Naive thymus-derived CD4-positive, alpha-beta T cell (primary cell): ENCODE measurements around the gene WWP2. TPM values are rescaled to one million over a fixed set of nuclear protein-coding genes. Genes with fewer than 3 reads are reported as not detected.

ENCODE experiments used
- ATAC-seq: fragments of 150-1000 bp; cut with Tn5 transposase; 2 replicates; pipeline ENCODE4 v1.10.0; 2021; ENCODE audit warnings: mild to moderate bottlenecking, moderate library complexity
- CTCF ChIA-PET: fragments of 350-600 bp; sonication (Branson Sonifier 250); formaldehyde crosslinking; loops from one replicate; lab custom pipeline; 2021; ENCODE audit warnings: antibody characterized with exemption; lab: Charles Lee
- POLR2A ChIA-PET: fragments of 350-600 bp; sonication (Branson Sonifier 250); formaldehyde crosslinking; loops from one replicate; lab custom pipeline; 2021; ENCODE audit warnings: antibody characterized with exemption, inconsistent platforms; lab: Charles Lee
- DNase-seq, 9 donors: peaks; one replicate each; pipeline versions ENCODE4 v3.0.0 to v3.0.0-alpha.2; 2020 to 2022; ENCODE audit warnings: mixed read lengths in 1 of 9
- H3K27ac ChIP-seq: one replicate; pipeline ENCODE4 v1.7.0; 2013; ENCODE audit warnings: mild to moderate bottlenecking, low read depth, low read length, moderate library complexity
- H3K27me3 ChIP-seq, 2 donors: one replicate each; pipeline ENCODE4 v1.7.0; 2013; ENCODE audit warnings: low read length in 2 of 2, mild to moderate bottlenecking in 2 of 2, moderate library complexity in 2 of 2; ENCODE audit not compliant: control insufficient read depth in 2 of 2, insufficient read depth in 2 of 2
- H3K36me3 ChIP-seq, 3 experiments: 1 replicate in 2 of 3; 2 replicates in 1 of 3; pipeline ENCODE4 v1.7.0; 2013; ENCODE audit warnings: low read length in 3 of 3, mild to moderate bottlenecking in 3 of 3, moderate library complexity in 1 of 3; ENCODE audit not compliant: insufficient read depth in 3 of 3, control insufficient read depth in 2 of 3
- H3K4me1 ChIP-seq, 2 donors: one replicate each; pipeline ENCODE4 v1.7.0; 2013; ENCODE audit warnings: low read length in 2 of 2, mild to moderate bottlenecking in 2 of 2, moderate library complexity in 1 of 2; ENCODE audit not compliant: control insufficient read depth in 2 of 2, insufficient read depth in 2 of 2
- H3K4me3 ChIP-seq: 2 replicates; pipeline ENCODE4 v1.7.0; 2013; ENCODE audit warnings: mild to moderate bottlenecking, low read length
- H3K9me3 ChIP-seq, 3 experiments: 1 replicate in 2 of 3; 2 replicates in 1 of 3; pipeline ENCODE4 v1.7.0; 2013; ENCODE audit warnings: low read length in 3 of 3; ENCODE audit not compliant: control insufficient read depth in 2 of 3
- H3K27ac Mint-ChIP-seq, 9 donors: one replicate each; pipeline ENCODE4 v1.8.0; 2020 to 2022; ENCODE audit warnings: mixed read lengths in 9 of 9, mild to moderate bottlenecking in 8 of 9, moderate library complexity in 5 of 9, inconsistent platforms in 2 of 9
- H3K27me3 Mint-ChIP-seq, 5 donors: one replicate each; pipeline ENCODE4 v1.8.0; 2021 to 2022; ENCODE audit warnings: mixed read lengths in 5 of 5, mild to moderate bottlenecking in 1 of 5
- H3K36me3 Mint-ChIP-seq, 5 donors: one replicate each; pipeline ENCODE4 v1.8.0; 2020 to 2022; ENCODE audit warnings: mixed read lengths in 5 of 5, mild to moderate bottlenecking in 3 of 5, inconsistent platforms in 1 of 5
- H3K4me1 Mint-ChIP-seq, 7 donors: one replicate each; pipeline ENCODE4 v1.8.0; 2020 to 2022; ENCODE audit warnings: mixed read lengths in 7 of 7, mild to moderate bottlenecking in 3 of 7, inconsistent platforms in 1 of 7
- H3K4me3 Mint-ChIP-seq, 10 donors: one replicate each; pipeline ENCODE4 v1.8.0; 2020 to 2022; ENCODE audit warnings: mild to moderate bottlenecking in 10 of 10, mixed read lengths in 10 of 10, moderate library complexity in 6 of 10, inconsistent platforms in 2 of 10
- H3K9me3 Mint-ChIP-seq, 11 donors: one replicate each; pipeline ENCODE4 v1.8.0; 2020 to 2022; ENCODE audit warnings: mixed read lengths in 11 of 11, mild to moderate bottlenecking in 4 of 11, inconsistent platforms in 1 of 11, moderate library complexity in 1 of 11
- intact Hi-C, 2 donors: fragments of 100-400 bp; cut with micrococcal nuclease; formaldehyde crosslinking; loops; one replicate each; pipeline ENCODE4 v1.15.1; 2023
- polyA plus RNA-seq, 2 donors: library from polyadenylated mRNA; unstranded; fragments of 300-500 nt; fragmentation: Illumina TruSeq; gene quantifications; one replicate each; pipeline ENCODE4 v1.2.3, GENCODE V29; 2021
- total RNA-seq, 6 experiments: library from RNA in 5 of 6; stranded (reverse) in 5 of 6; gene quantifications; 1 replicate in 5 of 6; 2 replicates in 1 of 6; pipeline ENCODE4 v1.2.3 and lab custom pipeline; 2021 to 2026

Gene WWP2
- total and polyA plus RNA-seq, 7 experiments from 2014 or later, result 29.2 to 81.3 (median 64.7) TPM

- no peak overlapping the region for H3K4me3 Mint-ChIP-seq
- no peak for ATAC-seq
- H3K9me3 Mint-ChIP-seq, result no peaks in the 10 kb centered on the region
- H3K36me3 Mint-ChIP-seq, result peaks cover 6 to 68% (median 35%) of the 10 kb centered on the region in 5 donors
- H3K27me3 Mint-ChIP-seq, result no peaks in the 10 kb centered on the region
- H3K4me1 Mint-ChIP-seq, result peaks cover 0 to 4% (median 0%) of the 10 kb centered on the region in 7 donors
- no peak for DNase-seq
- ChIA-PET CTCF (no interaction called here), POLR2A (no interaction called here)
- peak overlapping the region in 1 of 9 donors; percentile 54 for H3K27ac Mint-ChIP-seq
- intact Hi-C loops, result no loop called here
- Histone ChIP-seq H3K4me3 (no peak overlapping the region), H3K9me3 (no peaks in the 10 kb centered on the region), H3K36me3 (peaks cover 3 to 69% (median 13%) of the 10 kb centered on the region in 3 experiments), H3K27ac (no peak overlapping the region), H3K4me1 (no peaks in the 10 kb centered on the region), H3K27me3 (no peaks in the 10 kb centered on the region)
These were observed 108.6 kb downstream of the WWP2 start for GRCh38 chr16:69870761-69871160.

DNA sequence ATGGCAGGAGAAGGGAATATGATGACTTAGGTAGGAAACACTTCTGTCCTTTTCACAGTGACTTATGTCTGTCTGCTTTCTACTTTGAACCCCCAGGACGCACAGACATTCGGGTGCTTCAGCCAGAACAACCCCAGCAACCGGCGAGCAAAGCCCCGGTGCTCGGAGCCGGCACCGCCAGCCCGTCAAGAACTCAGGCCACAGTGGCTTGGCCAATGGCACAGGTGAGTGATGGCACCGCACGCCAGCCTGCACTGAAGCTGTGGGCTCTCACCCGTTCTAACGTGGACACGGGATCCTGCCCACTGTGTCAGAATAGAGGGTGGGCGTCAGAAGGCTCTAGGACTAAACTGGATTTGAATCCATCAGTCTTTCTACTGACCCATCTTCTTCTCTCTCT lies 109.6 kb downstream of the WWP2 start:
- H3K27ac ChIP-seq, result no peak overlapping the region
- intact Hi-C loops, result no loop called here
- Mint-ChIP-seq H3K36me3 (peaks cover 6 to 74% (median 42%) of the 10 kb centered on the region in 5 donors), H3K27ac (no peak overlapping the region), H3K4me1 (peaks cover 0 to 5% (median 0%) of the 10 kb centered on the region in 7 donors), H3K9me3 (peaks cover 0 to 2% (median 0%) of the 10 kb centered on the region in 11 donors), H3K27me3 (no peaks in the 10 kb centered on the region), H3K4me3 (no peak overlapping the region)
- no peak overlapping the region for H3K4me3 ChIP-seq
- no peak for DNase-seq
- no peaks in the 10 kb centered on the region for H3K4me1 ChIP-seq
- POLR2A ChIA-PET, result no interaction called here
- peaks cover 3 to 78% (median 13%) of the 10 kb centered on the region in 3 experiments for H3K36me3 ChIP-seq
- H3K27me3 ChIP-seq, result no peaks in the 10 kb centered on the region
- CTCF ChIA-PET, result no interaction called here
- H3K9me3 ChIP-seq, result no peaks in the 10 kb centered on the region
- no peak for ATAC-seq

DNA sequence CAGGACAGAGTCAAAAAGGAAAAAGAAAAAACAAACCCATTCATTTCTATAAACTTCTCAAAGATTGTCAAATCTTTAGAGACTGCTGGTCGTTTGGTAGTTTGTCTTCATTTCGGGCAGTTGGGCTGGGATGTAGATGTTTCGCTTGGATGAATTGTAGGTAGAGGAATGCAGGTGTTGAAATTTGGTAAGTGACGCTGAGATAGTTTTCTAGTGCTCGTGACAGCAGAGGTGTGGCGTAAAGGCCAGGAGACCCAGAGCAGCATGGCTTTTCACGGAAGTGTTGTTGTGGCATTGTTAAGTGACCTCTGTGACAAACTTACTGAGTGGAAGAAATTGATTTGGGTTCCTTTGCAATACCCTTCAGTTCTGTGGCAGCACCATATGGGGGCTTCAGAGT lies 110.8 kb downstream of the WWP2 start:
- H3K4me3 ChIP-seq, result no peak overlapping the region
- DNase-seq (no peak), ATAC-seq (no peak)
- H3K9me3 ChIP-seq, result no peaks in the 10 kb centered on the region
- Mint-ChIP-seq H3K4me1 (peaks cover 0 to 5% (median 0%) of the 10 kb centered on the region in 7 donors), H3K4me3 (no peak overlapping the region), H3K36me3 (peaks cover 6 to 76% (median 52%) of the 10 kb centered on the region in 5 donors), H3K27ac (peak overlapping the region in 1 of 9 donors; percentile 52), H3K9me3 (peaks cover 0 to 2% (median 0%) of the 10 kb centered on the region in 11 donors), H3K27me3 (no peaks in the 10 kb centered on the region)
- H3K36me3 ChIP-seq, result peaks cover 3 to 79% (median 13%) of the 10 kb centered on the region in 3 experiments
- intact Hi-C loops, result no loop called here
- CTCF ChIA-PET, result no interaction called here
- H3K4me1 ChIP-seq, result no peaks in the 10 kb centered on the region
- no peak overlapping the region for H3K27ac ChIP-seq
- H3K27me3 ChIP-seq, result no peaks in the 10 kb centered on the region
- POLR2A ChIA-PET, result no interaction called here

DNA sequence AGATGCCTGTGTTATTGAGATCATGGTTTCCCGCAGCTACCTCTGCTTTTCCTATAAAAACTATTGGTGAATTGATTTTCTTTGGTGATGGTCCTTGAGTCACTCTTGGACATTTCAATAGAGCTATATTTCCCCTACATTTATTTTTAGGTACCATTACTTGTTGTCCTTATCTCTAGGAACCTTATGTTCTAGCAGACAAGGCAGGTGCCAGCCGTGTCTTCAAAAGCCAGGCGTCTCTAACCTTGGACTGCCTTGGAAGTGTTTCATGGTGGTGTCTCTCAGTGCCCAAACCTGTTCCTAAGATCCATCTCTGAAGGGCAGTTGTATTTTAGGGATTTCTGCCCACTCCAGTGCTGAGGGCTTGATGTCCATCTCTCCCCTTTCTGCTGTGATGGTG lies 111.7 kb downstream of the WWP2 start:
- no peak overlapping the region for H3K27ac ChIP-seq
- ATAC-seq, result no peak
- no peaks in the 10 kb centered on the region for H3K27me3 ChIP-seq
- no peak overlapping the region for H3K4me3 ChIP-seq
- peaks cover 6 to 80% (median 55%) of the 10 kb centered on the region in 5 donors for H3K36me3 Mint-ChIP-seq
- H3K9me3 Mint-ChIP-seq, result peaks cover 0 to 2% (median 0%) of the 10 kb centered on the region in 11 donors
- H3K27ac Mint-ChIP-seq, result no peak overlapping the region
- ChIA-PET POLR2A (no interaction called here), CTCF (interaction anchor here (0.5 kb wide), 1 partner anchor 606 kb away, joined by 3 read pairs; no protein-coding TSS in a partner anchor)
- no peaks in the 10 kb centered on the region for H3K27me3 Mint-ChIP-seq
- H3K4me1 Mint-ChIP-seq, result peaks cover 0 to 5% (median 0%) of the 10 kb centered on the region in 7 donors
- peaks cover 3 to 79% (median 13%) of the 10 kb centered on the region in 3 experiments for H3K36me3 ChIP-seq
- no peaks in the 10 kb centered on the region for H3K4me1 ChIP-seq
- no peak overlapping the region for H3K4me3 Mint-ChIP-seq
- intact Hi-C loops, result no loop called here
- H3K9me3 ChIP-seq, result no peaks in the 10 kb centered on the region
- DNase-seq, result no peak

GRCh38 chr16:69874271-69874670 lies 112.1 kb downstream of the WWP2 start:
- Mint-ChIP-seq H3K9me3 (peaks cover 0 to 2% (median 0%) of the 10 kb centered on the region in 11 donors), H3K27me3 (no peaks in the 10 kb centered on the region), H3K36me3 (peaks cover 8 to 85% (median 60%) of the 10 kb centered on the region in 5 donors), H3K4me1 (peaks cover 0 to 5% (median 0%) of the 10 kb centered on the region in 7 donors), H3K4me3 (no peak overlapping the region), H3K27ac (no peak overlapping the region)
- ATAC-seq (no peak), DNase-seq (no peak)
- no peak overlapping the region for H3K4me3 ChIP-seq
- H3K27ac ChIP-seq, result no peak overlapping the region
- ChIA-PET POLR2A (no interaction called here), CTCF (no interaction called here)
- H3K36me3 ChIP-seq, result peaks cover 3 to 76% (median 13%) of the 10 kb centered on the region in 3 experiments
- H3K27me3 ChIP-seq, result no peaks in the 10 kb centered on the region
- no peaks in the 10 kb centered on the region for H3K9me3 ChIP-seq
- intact Hi-C loops, result no loop called here
- H3K4me1 ChIP-seq, result no peaks in the 10 kb centered on the region

DNA sequence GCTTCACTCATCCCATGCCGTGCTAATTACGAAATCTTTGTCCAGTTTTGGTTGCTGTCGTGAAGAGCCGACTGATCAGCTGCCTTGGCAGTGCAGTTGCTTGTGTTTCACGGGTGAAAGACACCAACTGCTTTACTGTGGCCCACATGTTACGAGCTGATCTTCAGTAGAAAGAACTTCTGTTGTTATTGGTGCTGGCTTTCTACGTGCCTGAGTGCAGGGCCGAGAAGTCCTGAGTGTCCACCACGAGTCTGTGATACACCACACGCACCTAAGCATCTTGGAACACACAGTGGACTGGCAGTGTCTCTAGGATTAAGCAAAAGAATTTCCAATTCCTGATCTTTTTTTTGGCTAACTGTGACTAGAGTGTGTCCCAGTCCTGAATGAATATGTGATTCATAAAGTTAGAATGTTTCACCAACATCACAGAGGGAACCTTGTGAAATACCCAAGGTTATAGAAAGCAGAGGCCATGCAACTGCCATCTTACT lies 118.6 kb downstream of the WWP2 start:
- H3K27me3 ChIP-seq, result no peaks in the 10 kb centered on the region
- no peak overlapping the region for H3K27ac ChIP-seq
- ChIA-PET POLR2A (no interaction called here), CTCF (interaction anchor here (0.6 kb wide), 1 partner anchor 13 kb away, joined by 3 read pairs; no protein-coding TSS in a partner anchor)
- no peaks in the 10 kb centered on the region for H3K4me1 ChIP-seq
- Mint-ChIP-seq H3K4me3 (no peak overlapping the region), H3K36me3 (peaks cover 9 to 70% (median 48%) of the 10 kb centered on the region in 5 donors), H3K27me3 (no peaks in the 10 kb centered on the region), H3K9me3 (peaks cover 0 to 5% (median 0%) of the 10 kb centered on the region in 11 donors), H3K4me1 (peaks cover 0 to 8% (median 0%) of the 10 kb centered on the region in 7 donors), H3K27ac (no peak overlapping the region)
- H3K4me3 ChIP-seq, result no peak overlapping the region
- ATAC-seq (no peak), DNase-seq (no peak)
- intact Hi-C loops, result no loop called here
- H3K9me3 ChIP-seq, result no peaks in the 10 kb centered on the region
- H3K36me3 ChIP-seq, result peaks cover 0 to 23% (median 6%) of the 10 kb centered on the region in 3 experiments

DNA sequence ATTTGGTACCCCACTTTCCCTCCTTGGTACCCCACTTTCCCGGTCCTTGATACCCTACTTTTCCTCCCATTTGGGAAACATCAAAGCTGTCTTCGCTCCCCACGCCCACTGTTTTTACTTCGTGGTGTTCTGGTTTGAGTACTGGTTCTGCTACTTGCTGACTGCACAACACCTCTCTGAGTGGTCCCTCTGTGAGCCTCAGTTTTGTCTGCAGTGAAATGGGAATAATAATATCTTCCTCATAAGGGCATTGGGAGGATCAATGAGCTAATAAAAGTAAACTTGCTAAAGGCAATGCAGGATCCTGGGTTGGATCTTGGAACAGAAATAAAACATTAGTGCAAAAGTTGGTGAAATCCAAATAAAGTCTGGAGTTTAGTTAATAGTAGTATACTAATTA lies 119.0 kb downstream of the WWP2 start:
- no peak overlapping the region for H3K4me3 Mint-ChIP-seq
- CTCF ChIA-PET, result no interaction called here
- no peak overlapping the region for H3K27ac Mint-ChIP-seq
- peaks cover 0 to 5% (median 0%) of the 10 kb centered on the region in 11 donors for H3K9me3 Mint-ChIP-seq
- DNase-seq, result no peak
- Histone ChIP-seq H3K36me3 (peaks cover 0 to 20% (median 6%) of the 10 kb centered on the region in 3 experiments), H3K27ac (no peak overlapping the region), H3K27me3 (no peaks in the 10 kb centered on the region), H3K9me3 (no peaks in the 10 kb centered on the region), H3K4me1 (no peaks in the 10 kb centered on the region), H3K4me3 (no peak overlapping the region)
- intact Hi-C loops, result no loop called here
- POLR2A ChIA-PET, result no interaction called here
- peaks cover 8 to 70% (median 46%) of the 10 kb centered on the region in 5 donors for H3K36me3 Mint-ChIP-seq
- peaks cover 0 to 9% (median 0%) of the 10 kb centered on the region in 7 donors for H3K4me1 Mint-ChIP-seq
- no peak for ATAC-seq
- no peaks in the 10 kb centered on the region for H3K27me3 Mint-ChIP-seq
